GM18505 (cell line): ENCODE data around the gene SYNM.
"Not testable (repeated sequence)": the region's sequence is repeated elsewhere in the genome, so short reads cannot be mapped to it uniquely, and the experiment has no call there.

Experiments used
- ATAC-seq: cut with Tn5 transposase; IDR thresholded peaks from one replicate; pipeline ENCODE4 v1.9.1; 2021; ENCODE audit not compliant: unreplicated experiment
- POLR2A ChIP-seq: IDR thresholded peaks from 4 replicates; pipeline ENCODE4 v1.6.1; 2011; ENCODE audit warnings: borderline replicate concordance; ENCODE audit not compliant: insufficient read depth, insufficient read length; ENCODE audit errors: extremely low read depth

SYNM gene

GRCh38 chr15:99104788-99105513, at the start of gene SYNM:
SYNM (plus strand) TSS chr15:99105080; CDS start chr15:99105200, 120 bp downstream.
- peak; percentile 69 for ATAC-seq
- no peak for TF ChIP-seq POLR2A

GRCh38 chr15:99055555-99056134, 49.2 kb upstream of the SYNM start:
- ATAC-seq, result no peak
- TF ChIP-seq POLR2A, result no peak

GRCh38 chr15:99057020-99057419, 47.9 kb upstream of the SYNM start:
- TF ChIP-seq POLR2A, result no peak
- ATAC-seq, result no peak

GRCh38 chr15:99057697-99058420, 47.0 kb upstream of the SYNM start:
- TF ChIP-seq POLR2A, result no peak

GRCh38 chr15:99058421-99058870, 46.4 kb upstream of the SYNM start:
- TF ChIP-seq POLR2A, result no peak
- ATAC-seq, result no peak

More at GRCh38 chr15:99057697-99058420, 47.0 kb upstream of the SYNM start:
- ATAC-seq, result no peak

- no peak for TF ChIP-seq POLR2A
- no peak for ATAC-seq
These were observed 45.6 kb upstream of the SYNM start for GRCh38 chr15:99059010-99059981.

- not testable (repeated sequence) for ATAC-seq
These were observed 44.7 kb upstream of the SYNM start for GRCh38 chr15:99060186-99060585.

- no peak for ATAC-seq
- no peak for TF ChIP-seq POLR2A
These were observed 42.7 kb upstream of the SYNM start for GRCh38 chr15:99062226-99062625.

- no peak for ATAC-seq
- no peak for TF ChIP-seq POLR2A
These were observed 36.7 kb upstream of the SYNM start for GRCh38 chr15:99068186-99068585.

- no peak for ATAC-seq
- TF ChIP-seq POLR2A, result no peak
These were observed 34.7 kb upstream of the SYNM start for GRCh38 chr15:99070208-99070607.

- ATAC-seq, result no peak
- no peak for TF ChIP-seq POLR2A
These were observed 33.7 kb upstream of the SYNM start for GRCh38 chr15:99071091-99071680.

- ATAC-seq, result no peak
- TF ChIP-seq POLR2A, result no peak
These were observed 31.7 kb upstream of the SYNM start for GRCh38 chr15:99073008-99073717.

GRCh38 chr15:99074446-99074845, 30.4 kb upstream of the SYNM start:
- no peak for TF ChIP-seq POLR2A

GRCh38 chr15:99075059-99075652, 29.7 kb upstream of the SYNM start:
- not testable (repeated sequence) for ATAC-seq

More at GRCh38 chr15:99074446-99074845, 30.4 kb upstream of the SYNM start:
- no peak for ATAC-seq
